ENCODE results near the gene STOML2. TPM values are rescaled to one million over a fixed set of nuclear protein-coding genes. Genes with fewer than 3 reads are reported as not detected.

The STOML2 gene
- total RNA-seq, 6 experiments from 2014 or later: 59.8 to 102 (median 69.3) TPM

GRCh38 chr9:35116539-35116897 is 13.6 kb upstream of the STOML2 start:
- no peaks in the 10 kb centered on the region for H3K9me3 ChIP-seq
- ATAC-seq (peak in 1 of 4 donors; percentile 0), DNase-seq (no peak)
- peaks cover 0 to 28% (median 10%) of the 10 kb centered on the region in 4 donors for H3K4me1 ChIP-seq
- peak overlapping the region; percentile 6 to 73 (median 48) for H3K27ac ChIP-seq
- H3K4me3 ChIP-seq: peak overlapping the region; percentile 47 to 64 (median 60)
- intact Hi-C loops (cut with DNase I): loop anchor here (5.0 to 10.0 kb wide), 2 partner anchors 141 to 148 kb away; no protein-coding TSS in a partner anchor
- H3K27me3 ChIP-seq: no peaks in the 10 kb centered on the region
- whole genome bisulfite sequencing (ENCODE audit: insufficient coverage, low coverage, low lambda C conversion rate, missing lambda C conversion rate): 0% methylated on average over 7 of the region's 12 CpGs
- TF ChIP-seq CTCF (IDR thresholded peaks at IDR 0.05): no peak
- TF ChIP-seq POLR2A (IDR thresholded peaks at IDR 0.05): peak; percentile 3
- no peaks in the 10 kb centered on the region for H3K36me3 ChIP-seq

GRCh38 chr9:35115680-35116538 is 13.0 kb upstream of the STOML2 start, which contains the start of gene ATOSB:
Gene ATOSB (minus strand): TSS chr9:35115862. CDS start chr9:35108274, 7,588 bp downstream.
- WGBS (ENCODE audit: insufficient coverage, low coverage, low lambda C conversion rate, missing lambda C conversion rate): under 1% methylated on average over 39 of the region's 54 CpGs
- H3K36me3 ChIP-seq: no peaks in the 10 kb centered on the region
- H3K4me3 ChIP-seq: peak within 1 kb of the TSS; percentile 47 to 64 (median 60)
- intact Hi-C loops (cut with DNase I): loop anchor here (5.0 to 10.0 kb wide), 2 partner anchors 141 to 149 kb away; no protein-coding TSS in a partner anchor
- TF ChIP-seq POLR2A (IDR thresholded peaks at IDR 0.05) (peak; percentile 59), CTCF (IDR thresholded peaks at IDR 0.05) (no peak)
- ATAC-seq: peak; percentile 64 to 82 (median 74)
- no peaks in the 10 kb centered on the region for H3K9me3 ChIP-seq
- peak; percentile 98 to 99 (median 99) for DNase-seq
- H3K27ac ChIP-seq: peak within 1 kb of the TSS; percentile 56 to 85 (median 73)
- H3K27me3 ChIP-seq: no peaks in the 10 kb centered on the region
- H3K4me1 ChIP-seq: peaks cover 0 to 30% (median 10%) of the 10 kb centered on the region in 4 donors

- peaks cover 0 to 39% (median 14%) of the 10 kb centered on the region in 4 donors for H3K4me1 ChIP-seq
- no peaks in the 10 kb centered on the region for H3K9me3 ChIP-seq
- no peaks in the 10 kb centered on the region for H3K27me3 ChIP-seq
- H3K27ac ChIP-seq: peak overlapping the region; percentile 56 to 85 (median 73)
- intact Hi-C loops (cut with DNase I): loop anchor here (5.0 to 10.0 kb wide), 2 partner anchors 142 to 150 kb away; no protein-coding TSS in a partner anchor
- H3K36me3 ChIP-seq: no peaks in the 10 kb centered on the region
- peak in 1 of 4 donors; percentile 3 for ATAC-seq
- peak; percentile 71 to 80 (median 74) for DNase-seq
- H3K4me3 ChIP-seq: peak overlapping the region; percentile 47 to 64 (median 60)
- no peak for TF ChIP-seq CTCF (IDR thresholded peaks at IDR 0.05)
- no peak for TF ChIP-seq POLR2A (IDR thresholded peaks at IDR 0.05)
- WGBS (ENCODE audit: insufficient coverage, low coverage, low lambda C conversion rate, missing lambda C conversion rate): 13% methylated on average over 12 of the region's 12 CpGs
Measured at GRCh38 chr9:35114840-35115628, 12.1 kb upstream of the STOML2 start.

GRCh38 chr9:35114113-35114839 is 11.3 kb upstream of the STOML2 start:
- H3K27me3 ChIP-seq: no peaks in the 10 kb centered on the region
- TF ChIP-seq POLR2A (IDR thresholded peaks at IDR 0.05) (no peak), CTCF (IDR thresholded peaks at IDR 0.05) (no peak)
- H3K36me3 ChIP-seq: no peaks in the 10 kb centered on the region
- H3K4me3 ChIP-seq: peak overlapping the region; percentile 47 to 64 (median 60)
- DNase-seq (peak; percentile 71 to 76 (median 76)), ATAC-seq (peak in 1 of 4 donors; percentile 5)
- no peaks in the 10 kb centered on the region for H3K9me3 ChIP-seq
- H3K27ac ChIP-seq: peak overlapping the region; percentile 56 to 85 (median 73)
- WGBS (ENCODE audit: insufficient coverage, low coverage, low lambda C conversion rate, missing lambda C conversion rate): 23% methylated on average over 4 of the region's 5 CpGs
- intact Hi-C loops (cut with DNase I): loop anchor here in 1 of 2 donors (10.0 kb wide), 1 partner anchor 151 kb away; no protein-coding TSS in a partner anchor
- H3K4me1 ChIP-seq: peaks cover 0 to 39% (median 14%) of the 10 kb centered on the region in 4 donors

All from right lobe of liver (tissue), 6 donors.